Lung (tissue), 12 donors: ENCODE data around the gene LGR4. TPM values are rescaled to one million over a fixed set of nuclear protein-coding genes. Genes with fewer than 3 reads are reported as not detected.

ENCODE experiments used
- ATAC-seq: fragments of 200-7000 bp; cut with Tn5 transposase; one replicate; pipeline ENCODE4 v1.9.1; 2020; ENCODE audit warnings: moderate number of reproducible peaks; ENCODE audit not compliant: insufficient read depth, low FRiP score
- DNase-seq, 3 donors: peaks; one replicate each; pipeline ENCODE4 v3.0.0-alpha.2; 2013 to 2017
- H3K27ac ChIP-seq, 2 donors: one replicate each; pipeline ENCODE4 v1.5.1; 2013; ENCODE audit warnings: mild to moderate bottlenecking in 2 of 2, moderate library complexity in 2 of 2, control low read depth in 1 of 2, inconsistent platforms in 1 of 2, low read depth in 1 of 2, low read length in 1 of 2
- H3K27me3 ChIP-seq, 3 donors: one replicate each; pipeline ENCODE4 v1.5.1; 2013; ENCODE audit warnings: low read length in 2 of 3; ENCODE audit not compliant: control insufficient read depth in 3 of 3, insufficient read depth in 3 of 3
- H3K36me3 ChIP-seq, 4 donors: one replicate each; pipeline ENCODE4 v1.5.1; 2013; ENCODE audit warnings: low read length in 4 of 4, mild to moderate bottlenecking in 1 of 4, moderate library complexity in 1 of 4; ENCODE audit not compliant: control insufficient read depth in 4 of 4, insufficient read depth in 4 of 4
- H3K4me1 ChIP-seq, 5 donors: one replicate each; pipeline ENCODE4 v1.5.1; 2013; ENCODE audit warnings: low read length in 5 of 5, mild to moderate bottlenecking in 2 of 5, moderate library complexity in 1 of 5; ENCODE audit not compliant: control insufficient read depth in 5 of 5, insufficient read depth in 5 of 5
- H3K4me3 ChIP-seq: one replicate; pipeline ENCODE4 v1.5.1; 2013; ENCODE audit warnings: mild to moderate bottlenecking, control low read depth, moderate library complexity
- H3K9ac ChIP-seq, 2 donors: one replicate each; pipeline ENCODE4 v1.5.1; 2013; ENCODE audit warnings: low read length in 2 of 2, control low read depth in 1 of 2; ENCODE audit not compliant: insufficient read depth in 1 of 2
- H3K9me3 ChIP-seq, 4 donors: one replicate each; pipeline ENCODE4 v1.5.1; 2013; ENCODE audit warnings: low read length in 3 of 4, mild to moderate bottlenecking in 1 of 4, moderate library complexity in 1 of 4; ENCODE audit not compliant: control insufficient read depth in 4 of 4, insufficient read depth in 3 of 4
- WGBS, 2 donors: extraction: QIAGEN DNeasy Blood & Tissue Kit; methylation state at CpG; one replicate each; pipeline ENCODE4 v1.1.7; 2013; 5-methylcytosine and 5-hydroxymethylcytosine counted together
- polyA plus RNA-seq, 2 donors: library from polyadenylated mRNA; stranded (reverse); fragments of 200-250 nt; gene quantifications; one replicate each; pipeline ENCODE4 v1.2.1, GENCODE V29; 2013
- total RNA-seq, 2 donors: library from RNA; depleted of rRNA in 1 of 2; stranded (reverse); fragments of >200 nt in 1 of 2; gene quantifications; one replicate each; pipeline ENCODE4 v1.2.1, GENCODE V29; 2014 to 2021
- TF ChIP-seq, protein P1 (sequence below): IDR thresholded peaks from 2 replicates; pipeline ENCODE4 v1.5.1; 2012; ENCODE audit warnings: mild to moderate bottlenecking; ENCODE audit errors: control extremely low read depth, extremely low read depth
- donor health status: control.
- donor health status: control.
- donor health status: Bipolar disorder and iron deficiency.
- donor health status: healthy.
- donor health status: DM: yes; HTN: yes; CAD: no.

LGR4 gene
- total and polyA plus RNA-seq, 4 donors = 2.2 to 29.2 (median 3.7) TPM

DNA sequence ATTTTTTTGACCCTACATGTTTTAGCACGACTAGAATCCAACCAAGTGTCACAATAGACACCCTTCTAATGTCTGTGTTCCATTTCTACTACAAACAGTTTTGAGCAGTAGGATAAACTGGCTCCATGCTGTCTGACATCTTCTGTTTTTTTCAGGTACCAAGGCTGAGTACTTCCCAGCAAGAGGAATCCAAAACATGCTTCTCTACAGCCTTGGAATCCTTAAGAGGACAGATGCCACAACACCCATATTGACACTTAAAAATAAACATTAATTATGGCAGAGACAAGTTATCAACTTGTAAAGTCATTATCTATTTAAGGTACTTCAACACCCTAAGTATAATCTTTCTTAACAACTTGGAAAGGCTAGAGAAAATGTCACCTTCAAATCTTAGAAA, 54.2 kb downstream of the LGR4 start:
- TF ChIP-seq, protein P1, sequence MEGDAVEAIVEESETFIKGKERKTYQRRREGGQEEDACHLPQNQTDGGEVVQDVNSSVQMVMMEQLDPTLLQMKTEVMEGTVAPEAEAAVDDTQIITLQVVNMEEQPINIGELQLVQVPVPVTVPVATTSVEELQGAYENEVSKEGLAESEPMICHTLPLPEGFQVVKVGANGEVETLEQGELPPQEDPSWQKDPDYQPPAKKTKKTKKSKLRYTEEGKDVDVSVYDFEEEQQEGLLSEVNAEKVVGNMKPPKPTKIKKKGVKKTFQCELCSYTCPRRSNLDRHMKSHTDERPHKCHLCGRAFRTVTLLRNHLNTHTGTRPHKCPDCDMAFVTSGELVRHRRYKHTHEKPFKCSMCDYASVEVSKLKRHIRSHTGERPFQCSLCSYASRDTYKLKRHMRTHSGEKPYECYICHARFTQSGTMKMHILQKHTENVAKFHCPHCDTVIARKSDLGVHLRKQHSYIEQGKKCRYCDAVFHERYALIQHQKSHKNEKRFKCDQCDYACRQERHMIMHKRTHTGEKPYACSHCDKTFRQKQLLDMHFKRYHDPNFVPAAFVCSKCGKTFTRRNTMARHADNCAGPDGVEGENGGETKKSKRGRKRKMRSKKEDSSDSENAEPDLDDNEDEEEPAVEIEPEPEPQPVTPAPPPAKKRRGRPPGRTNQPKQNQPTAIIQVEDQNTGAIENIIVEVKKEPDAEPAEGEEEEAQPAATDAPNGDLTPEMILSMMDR = no peak
- ATAC-seq (no peak), DNase-seq (no peak)
- H3K9ac ChIP-seq = no peak overlapping the region
- no peak overlapping the region for H3K4me3 ChIP-seq
- WGBS, 2 donors = 54 to 57% methylated on average over 1 of the region's 1 CpG
- H3K4me1 ChIP-seq = peaks cover 0 to 18% (median 13%) of the 10 kb centered on the region in 5 donors
- no peaks in the 10 kb centered on the region for H3K9me3 ChIP-seq
- peaks cover 0 to 6% (median 0%) of the 10 kb centered on the region in 3 donors for H3K27me3 ChIP-seq
- no peak overlapping the region for H3K27ac ChIP-seq
- H3K36me3 ChIP-seq = no peaks in the 10 kb centered on the region

- H3K9me3 ChIP-seq = no peaks in the 10 kb centered on the region
- H3K4me1 ChIP-seq = peaks cover 0 to 19% (median 8%) of the 10 kb centered on the region in 5 donors
- no peak overlapping the region for H3K9ac ChIP-seq
- no peak overlapping the region for H3K27ac ChIP-seq
- H3K4me3 ChIP-seq = no peak overlapping the region
- H3K27me3 ChIP-seq = peaks cover 0 to 14% (median 0%) of the 10 kb centered on the region in 3 donors
- no peaks in the 10 kb centered on the region for H3K36me3 ChIP-seq
- peak in 1 of 3 donors; percentile 31 for DNase-seq
- WGBS, 2 donors = 76 to 87% methylated on average over 2 of the region's 2 CpGs
- TF ChIP-seq, protein P1 = no peak
- no peak for ATAC-seq
These were observed 55.9 kb downstream of the LGR4 start for GRCh38 chr11:27416568-27417176.

DNA sequence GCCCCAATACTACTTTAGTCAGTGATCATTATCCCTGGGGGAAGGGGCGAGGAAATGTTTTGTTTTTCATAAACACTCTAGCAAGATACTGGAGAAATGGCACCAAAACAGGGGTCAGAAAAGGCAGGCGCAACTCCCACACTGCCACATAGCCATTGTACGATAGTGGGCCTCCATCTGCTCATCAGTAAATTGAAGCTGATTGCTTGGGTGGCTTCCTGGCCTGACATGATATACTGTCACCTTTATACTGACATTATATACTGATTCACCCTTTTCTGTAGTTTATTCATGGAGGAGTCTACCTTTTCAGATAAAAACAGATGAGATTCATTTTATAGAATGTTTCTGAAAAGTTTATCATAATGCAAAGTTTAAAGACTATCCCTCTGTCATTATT, 57.9 kb downstream of the LGR4 start:
- TF ChIP-seq, protein P1 = no peak
- Histone ChIP-seq H3K27ac (no peak overlapping the region), H3K36me3 (no peaks in the 10 kb centered on the region), H3K9ac (no peak overlapping the region), H3K27me3 (peaks cover 0 to 14% (median 0%) of the 10 kb centered on the region in 3 donors), H3K4me3 (no peak overlapping the region), H3K4me1 (peaks cover 0 to 25% (median 12%) of the 10 kb centered on the region in 5 donors), H3K9me3 (no peaks in the 10 kb centered on the region)
- DNase-seq (no peak), ATAC-seq (no peak)
- 94 to 96% methylated on average over 3 of the region's 3 CpGs for WGBS, 2 donors

DNA sequence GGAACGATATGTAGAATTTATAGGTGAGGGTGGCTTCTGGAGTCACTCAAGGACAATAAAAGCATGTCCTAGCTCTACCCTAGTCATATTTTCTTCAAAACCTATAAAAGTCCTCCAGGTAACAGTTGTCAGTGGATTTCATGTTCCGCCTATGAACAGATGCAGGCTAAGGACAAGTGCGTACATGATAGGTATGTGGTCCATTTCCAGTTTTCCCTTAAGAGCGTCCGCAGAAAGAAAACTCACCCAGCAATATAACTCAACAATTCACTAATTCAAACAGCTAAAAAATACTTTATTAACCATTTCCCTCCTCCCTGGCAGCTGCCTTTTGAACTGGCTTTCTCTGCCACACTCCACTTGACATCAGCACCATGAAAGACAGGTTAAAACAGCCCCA, 59.4 kb downstream of the LGR4 start:
- ATAC-seq (no peak), DNase-seq (no peak)
- 89 to 95% methylated on average over 5 of the region's 5 CpGs for WGBS, 2 donors
- H3K4me1 ChIP-seq = peaks cover 0 to 39% (median 21%) of the 10 kb centered on the region in 5 donors
- no peak overlapping the region for H3K4me3 ChIP-seq
- TF ChIP-seq, protein P1 = no peak
- H3K36me3 ChIP-seq = no peaks in the 10 kb centered on the region
- peaks cover 0 to 14% (median 0%) of the 10 kb centered on the region in 3 donors for H3K27me3 ChIP-seq
- H3K9me3 ChIP-seq = no peaks in the 10 kb centered on the region
- no peak overlapping the region for H3K27ac ChIP-seq
- H3K9ac ChIP-seq = no peak overlapping the region
